Putamen (tissue), 1 donor: Measurements from ENCODE around the gene TNFRSF8.

Experiments used
- DNase-seq: peaks from one replicate; pipeline ENCODE4 v3.0.0-alpha.2; 2016; ENCODE audit warnings: low spot score

The TNFRSF8 gene

GRCh38 chr1:12188657-12189327, 125.7 kb downstream of the TNFRSF8 start:
- DNase-seq = no peak

- DNase-seq = no peak
Measured at GRCh38 chr1:12189328-12189682, 126.2 kb downstream of the TNFRSF8 start.

GRCh38 chr1:12191242-12192032, 128.3 kb downstream of the TNFRSF8 start:
- peak; percentile 39 for DNase-seq
